ENCODE measurements around the gene FOXN3. TPM values are rescaled to one million over a fixed set of nuclear protein-coding genes. Genes with fewer than 3 reads are reported as not detected.

The FOXN3 gene
- total RNA-seq, 1 experiment from 2014 or later, result 8.8 TPM

- TF ChIP-seq CTCF (IDR thresholded peaks at IDR 0.05), result no peak
- no peak for TF ChIP-seq TCF7L2 (IDR thresholded peaks at IDR 0.05; ENCODE audit: low read depth, low read length)
- TF ChIP-seq POLR2AphosphoS5 (IDR thresholded peaks at IDR 0.05; ENCODE audit: low read depth, low read length), result no peak
- TF ChIP-seq SIN3A (IDR thresholded peaks at IDR 0.05; ENCODE audit: borderline replicate concordance, insufficient read depth, low read depth, low read length), result no peak
- TF ChIP-seq REST (IDR thresholded peaks at IDR 0.05; ENCODE audit: insufficient read depth in 1 of 2, low read depth in 2 of 2, low read length in 1 of 2), result no peak
- Histone ChIP-seq H3K4me1 (ENCODE audit: control insufficient read depth, insufficient read depth, low read length) (no peaks in the 10 kb centered on the region), H3K27ac (ENCODE audit: low read length) (no peak overlapping the region), H3K36me3 (ENCODE audit: control insufficient read depth, insufficient read depth, low read length) (no peaks in the 10 kb centered on the region), H3K27me3 (ENCODE audit: control insufficient read depth, insufficient read depth, low read length) (no peaks in the 10 kb centered on the region), H3K9me3 (ENCODE audit: control insufficient read depth, insufficient read depth, low read depth, low read length) (no peaks in the 10 kb centered on the region), H3K4me3 (ENCODE audit: low read depth in 2 of 2, low read length in 2 of 2) (no peak overlapping the region)
- no TSS peak for BruUV-seq (replicated peaks)
- ChIA-PET POLR2A (no interaction called here), CTCF (no interaction called here)
- intact Hi-C loops (cut with micrococcal nuclease; ENCODE audit: unreplicated experiment), result no loop called here
- DNase-seq (ENCODE audit: low read depth, low spot score) (no peak), ATAC-seq (no peak)
- in situ Hi-C loops (cut with HindIII; ENCODE audit: low pct_unique_long_range_greater_than_20kb, low sequenced_read_pairs), result no loop called here
Measured at GRCh38 chr14:89344920-89345254, 72.1 kb downstream of the FOXN3 start.

- H3K36me3 ChIP-seq (ENCODE audit: control insufficient read depth, insufficient read depth, low read length), result no peaks in the 10 kb centered on the region
- intact Hi-C loops (cut with micrococcal nuclease; ENCODE audit: unreplicated experiment) (no loop called here), in situ Hi-C loops (cut with HindIII; ENCODE audit: low pct_unique_long_range_greater_than_20kb, low sequenced_read_pairs) (no loop called here)
- no peaks in the 10 kb centered on the region for H3K27me3 ChIP-seq (ENCODE audit: control insufficient read depth, insufficient read depth, low read length)
- BruUV-seq (replicated peaks), result no TSS peak
- ChIA-PET POLR2A (no interaction called here), CTCF (no interaction called here)
- no peak overlapping the region for H3K4me3 ChIP-seq (ENCODE audit: low read depth in 2 of 2, low read length in 2 of 2)
- ATAC-seq (no peak), DNase-seq (ENCODE audit: low read depth, low spot score) (no peak)
- no peaks in the 10 kb centered on the region for H3K4me1 ChIP-seq (ENCODE audit: control insufficient read depth, insufficient read depth, low read length)
- no peaks in the 10 kb centered on the region for H3K9me3 ChIP-seq (ENCODE audit: control insufficient read depth, insufficient read depth, low read depth, low read length)
- no peak overlapping the region for H3K27ac ChIP-seq (ENCODE audit: low read length)
- TF ChIP-seq REST (IDR thresholded peaks at IDR 0.05; ENCODE audit: insufficient read depth in 1 of 2, low read depth in 2 of 2, low read length in 1 of 2) (no peak), SIN3A (IDR thresholded peaks at IDR 0.05; ENCODE audit: borderline replicate concordance, insufficient read depth, low read depth, low read length) (no peak), CTCF (IDR thresholded peaks at IDR 0.05) (no peak), TCF7L2 (IDR thresholded peaks at IDR 0.05; ENCODE audit: low read depth, low read length) (no peak), POLR2AphosphoS5 (IDR thresholded peaks at IDR 0.05; ENCODE audit: low read depth, low read length) (no peak)
Measured at GRCh38 chr14:89343356-89343755, 73.7 kb downstream of the FOXN3 start.
